GM23338 (cell line): Measurements from ENCODE around the gene PAQR9. TPM values are rescaled to one million over a fixed set of nuclear protein-coding genes. Genes with fewer than 3 reads are reported as not detected.

Experiments
- ATAC-seq: fragments of 200-7000 bp; cut with Tn5 transposase; 3 replicates; pipeline ENCODE4 v1.9.1; 2020
- DNase-seq: peaks from one replicate; pipeline ENCODE4 v3.0.0-alpha.2; 2015; ENCODE audit warnings: low spot score
- H2AFZ ChIP-seq: fragments of 200-600 bp; sonication (generic); 2 replicates; pipeline ENCODE4 v1.8.0; 2016; ENCODE audit warnings: antibody characterized with exemption, mild to moderate bottlenecking, moderate library complexity
- H3F3A ChIP-seq: fragments of 200-600 bp; sonication (generic); replicated peaks from 2 replicates; pipeline ENCODE4 v1.8.0; 2017; ENCODE audit warnings: antibody characterized with exemption, mixed run types, low read depth
- H3K27ac ChIP-seq: fragments of 200-600 bp; sonication (generic); 2 replicates; pipeline ENCODE4 v1.6.1; 2016; ENCODE audit warnings: low read depth
- H3K27me3 ChIP-seq: fragments of 200-600 bp; sonication (generic); 2 replicates; pipeline ENCODE4 v1.8.0; 2016; ENCODE audit warnings: mild to moderate bottlenecking, mixed run types, moderate library complexity; ENCODE audit not compliant: insufficient read depth
- H3K36me3 ChIP-seq: fragments of 200-600 bp; sonication (generic); 2 replicates; pipeline ENCODE4 v1.8.0; 2016; ENCODE audit warnings: mild to moderate bottlenecking; ENCODE audit not compliant: insufficient read depth
- H3K4me1 ChIP-seq: fragments of 200-600 bp; sonication (generic); 2 replicates; pipeline ENCODE4 v1.8.0; 2016; ENCODE audit warnings: mild to moderate bottlenecking, moderate library complexity; ENCODE audit not compliant: insufficient read depth
- H3K4me2 ChIP-seq: fragments of 200-600 bp; sonication (generic); 2 replicates; pipeline ENCODE4 v1.7.1; 2017; ENCODE audit warnings: mixed run types
- H3K4me3 ChIP-seq: fragments of 200-600 bp; sonication (generic); 2 replicates; pipeline ENCODE4 v1.6.1; 2016; ENCODE audit warnings: mixed run types
- H3K79me2 ChIP-seq: fragments of 200-600 bp; sonication (generic); replicated peaks from 2 replicates; pipeline ENCODE4 v1.8.0; 2017; ENCODE audit warnings: mild to moderate bottlenecking; ENCODE audit not compliant: insufficient read depth
- H3K9me2 ChIP-seq: fragments of 200-600 bp; sonication (generic); 2 replicates; pipeline ENCODE4 v1.8.0; 2017; ENCODE audit not compliant: insufficient read depth
- H4K20me1 ChIP-seq: fragments of 200-600 bp; sonication (generic); replicated peaks from 2 replicates; pipeline ENCODE4 v1.8.0; 2017; ENCODE audit warnings: mild to moderate bottlenecking; ENCODE audit not compliant: insufficient read depth
- H3K27ac Mint-ChIP-seq: 2 replicates; pipeline ENCODE4 v1.8.0; 2020; ENCODE audit warnings: inconsistent platforms, mild to moderate bottlenecking, moderate library complexity, mixed read lengths
- H3K27me3 Mint-ChIP-seq: 3 replicates; pipeline ENCODE4 v1.8.0; 2022; ENCODE audit warnings: low read depth, mild to moderate bottlenecking, moderate library complexity, mixed read lengths, inconsistent platforms; ENCODE audit not compliant: insufficient read depth, poor library complexity
- H3K36me3 Mint-ChIP-seq: 3 replicates; pipeline ENCODE4 v1.8.0; 2021; ENCODE audit warnings: low read depth, mild to moderate bottlenecking, inconsistent platforms, moderate library complexity, mixed read lengths
- H3K4me1 Mint-ChIP-seq: 3 replicates; pipeline ENCODE4 v1.8.0; 2020; ENCODE audit warnings: mild to moderate bottlenecking, inconsistent platforms, mixed read lengths
- H3K4me3 Mint-ChIP-seq: 3 replicates; pipeline ENCODE4 v1.8.0; 2021; ENCODE audit warnings: moderate library complexity, mild to moderate bottlenecking, inconsistent platforms, mixed read lengths
- H3K9me3 Mint-ChIP-seq: 3 replicates; pipeline ENCODE4 v1.8.0; 2020; ENCODE audit warnings: moderate library complexity, mild to moderate bottlenecking, inconsistent platforms, mixed read lengths
- CREB1 ChIP-seq: fragments of 250-450 bp; sonication (Bioruptor Pico); IDR thresholded peaks from 2 replicates; pipeline ENCODE4 v1.5.0; 2020; ENCODE audit warnings: low read depth, mild to moderate bottlenecking, moderate library complexity
- CTCF ChIP-seq, 2 experiments: fragments of 200-600 bp in 1 of 2; sonication (generic) in 1 of 2; conservative IDR thresholded peaks; 2 replicates each; pipeline versions ENCODE4 v1.5.1 to v1.6.1; 2016 to 2017; ENCODE audit warnings: antibody characterized with exemption in 2 of 2, low read depth in 2 of 2, mild to moderate bottlenecking in 2 of 2, moderate library complexity in 1 of 2
- EZH2 ChIP-seq: fragments of 200-600 bp; sonication (generic); IDR thresholded peaks from one replicate; pipeline ENCODE4 v1.8.0; 2017; ENCODE audit warnings: antibody characterized with exemption, mild to moderate bottlenecking, low read depth; ENCODE audit not compliant: unreplicated experiment
- JUNB ChIP-seq: IDR thresholded peaks from one replicate; pipeline ENCODE4 v1.6.1; 2016; ENCODE audit warnings: antibody characterized with exemption; ENCODE audit not compliant: unreplicated experiment
- NANOG ChIP-seq: IDR thresholded peaks from 2 replicates; pipeline ENCODE4 v1.6.1; 2016; ENCODE audit warnings: antibody characterized with exemption, borderline replicate concordance
- POLR2AphosphoS5 ChIP-seq: IDR thresholded peaks from 2 replicates; pipeline ENCODE4 v1.6.1; 2016; ENCODE audit warnings: antibody characterized with exemption, low read depth
- STAT1 ChIP-seq: IDR thresholded peaks from one replicate; pipeline ENCODE4 v1.6.1; 2016; ENCODE audit warnings: antibody characterized with exemption; ENCODE audit not compliant: unreplicated experiment
- ZNF331 ChIP-seq: fragments of 250-450 bp; sonication (Bioruptor Pico); IDR thresholded peaks from 2 replicates; pipeline ENCODE4 v1.5.0; 2020; ENCODE audit warnings: low read depth, mild to moderate bottlenecking, moderate library complexity
- ZNF462 ChIP-seq: fragments of 250-450 bp; sonication (Bioruptor Pico); IDR thresholded peaks from 2 replicates; pipeline ENCODE4 v1.5.0; 2020; ENCODE audit warnings: mild to moderate bottlenecking, moderate library complexity
- polyA plus RNA-seq: library from polyadenylated mRNA; unstranded; fragments of >200 nt; fragmentation: Nextera tagmentation; extraction: Ambion mirVana; gene quantifications from 2 replicates; pipeline ENCODE4 v1.2.1, GENCODE V29; 2016
- total RNA-seq: library from RNA; depleted of rRNA; stranded (reverse); fragments of >200 nt; shearing (Covaris generic); gene quantifications from 2 replicates; pipeline ENCODE4 v1.2.3, GENCODE V29; 2014

The PAQR9 gene
- total and polyA plus RNA-seq, 2 experiments from 2014 or later, result 2.0 to 2.3 TPM

GRCh38 chr3:143004823-143005222, 41.3 kb upstream of the PAQR9 start:
- peaks cover 87% of the 10 kb centered on the region for H3K79me2 ChIP-seq
- H3K27me3 Mint-ChIP-seq, result peaks cover 13% of the 10 kb centered on the region
- no peak for DNase-seq
- no peaks in the 10 kb centered on the region for H3K36me3 ChIP-seq
- no peaks in the 10 kb centered on the region; the same call in 1 of the 3 replicates for H3K36me3 Mint-ChIP-seq
- H3K4me2 ChIP-seq, result no peak overlapping the region
- no peak overlapping the region for H3K4me3 ChIP-seq
- no peaks in the 10 kb centered on the region for H3K27me3 ChIP-seq
- H2AFZ ChIP-seq, result no peak overlapping the region
- H3F3A ChIP-seq, result 0 out of 2 replicates have a peak, but pooled peaks cover 4% of the 10 kb centered on the region
- H3K9me2 ChIP-seq, result no peaks in the 10 kb centered on the region
- peaks cover 47% of the 10 kb centered on the region for H4K20me1 ChIP-seq
- no peaks in the 10 kb centered on the region for H3K9me3 Mint-ChIP-seq
- TF ChIP-seq STAT1, result no peak
- TF ChIP-seq EZH2, result no peak
- no peak for TF ChIP-seq POLR2AphosphoS5
- no peak for TF ChIP-seq ZNF462 (CRISPR knock-in tag)
- peak overlapping the region; percentile 25; the same call in 1 of the 3 replicates for H3K4me3 Mint-ChIP-seq
- peaks cover 38% of the 10 kb centered on the region for H3K4me1 Mint-ChIP-seq
- no peak overlapping the region for H3K27ac ChIP-seq
- H3K27ac Mint-ChIP-seq, result no peak overlapping the region
- peaks cover 31% of the 10 kb centered on the region for H3K4me1 ChIP-seq
- no peak for ATAC-seq

- peaks cover 30% of the 10 kb centered on the region for H3K4me1 Mint-ChIP-seq
- peak overlapping the region; percentile 100 for H3K27ac Mint-ChIP-seq
- TF ChIP-seq JUNB, result no peak
- no peak for TF ChIP-seq POLR2AphosphoS5
- no peak for TF ChIP-seq CREB1 (CRISPR knock-in tag)
- no peak for TF ChIP-seq CTCF (conservative IDR thresholded peaks at IDR 0.05; ENCODE audit: low read depth in 2 of 2)
- TF ChIP-seq NANOG, result no peak
- TF ChIP-seq ZNF331 (CRISPR knock-in tag), result no peak
These were observed 39.3 kb upstream of the PAQR9 start for GRCh38 chr3:143002727-143003126.

More at GRCh38 chr3:143002727-143003126, 39.3 kb upstream of the PAQR9 start:
- peaks cover 27% of the 10 kb centered on the region for H4K20me1 ChIP-seq
- ATAC-seq (no peak), DNase-seq (no peak)
- peaks cover 66% of the 10 kb centered on the region for H3K79me2 ChIP-seq
- H3K9me2 ChIP-seq, result no peaks in the 10 kb centered on the region
- H3K36me3 ChIP-seq, result no peaks in the 10 kb centered on the region
- peak overlapping the region; percentile 88 for H3K4me3 ChIP-seq
- Mint-ChIP-seq H3K36me3 (no peaks in the 10 kb centered on the region; the same call in 1 of the 3 replicates), H3K9me3 (no peaks in the 10 kb centered on the region), H3K4me3 (peak overlapping the region; percentile 99), H3K27me3 (peaks cover 11% of the 10 kb centered on the region)
- peak overlapping the region; percentile 85 for H3K4me2 ChIP-seq
- H3F3A ChIP-seq, result 0 out of 2 replicates have a peak, but pooled peaks cover 4% of the 10 kb centered on the region
- H2AFZ ChIP-seq, result no peak overlapping the region
- H3K27ac ChIP-seq, result peak overlapping the region; percentile 91; the same call in 1 of the 2 replicates
- no peaks in the 10 kb centered on the region for H3K27me3 ChIP-seq
- H3K4me1 ChIP-seq, result peaks cover 21% of the 10 kb centered on the region
